CD4-positive, alpha-beta T cell treated with Interleukin-4 for 1 hour (primary cell): ENCODE measurements around the gene AP4B1.

Source experiments
- DNase-seq, 2 donors: peaks; one replicate each; pipeline ENCODE4 v3.0.0-alpha.2; 2020 to 2022

The AP4B1 gene

DNA sequence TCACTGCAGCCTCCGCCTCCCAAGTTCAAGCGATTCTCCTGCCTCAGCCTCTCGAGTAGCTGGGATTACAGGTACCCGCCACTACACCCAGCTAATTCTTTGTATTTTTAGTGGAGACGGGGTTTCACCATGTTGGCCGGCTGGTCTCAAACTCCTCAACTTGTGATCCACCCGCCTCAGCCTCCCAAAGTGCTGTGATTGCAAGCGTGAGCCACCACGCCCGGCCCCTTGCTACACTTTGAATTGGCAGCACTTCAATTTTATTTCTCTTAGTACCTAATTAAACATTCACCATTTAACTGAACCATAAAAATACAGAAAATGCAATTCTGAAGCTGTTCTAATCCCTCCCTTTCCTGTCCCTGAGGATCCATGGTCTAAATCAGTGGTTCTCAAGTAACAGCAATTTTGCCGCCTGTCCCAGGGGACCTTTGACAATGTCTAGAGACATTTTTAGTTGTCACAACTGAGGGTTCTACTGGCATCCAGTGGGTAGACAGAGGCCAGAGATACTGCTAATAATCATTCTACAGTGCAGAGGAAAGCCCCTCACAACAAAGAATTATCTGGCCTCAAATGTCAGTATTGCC is 12.9 kb downstream of the AP4B1 start:
- DNase-seq: no peak

DNA sequence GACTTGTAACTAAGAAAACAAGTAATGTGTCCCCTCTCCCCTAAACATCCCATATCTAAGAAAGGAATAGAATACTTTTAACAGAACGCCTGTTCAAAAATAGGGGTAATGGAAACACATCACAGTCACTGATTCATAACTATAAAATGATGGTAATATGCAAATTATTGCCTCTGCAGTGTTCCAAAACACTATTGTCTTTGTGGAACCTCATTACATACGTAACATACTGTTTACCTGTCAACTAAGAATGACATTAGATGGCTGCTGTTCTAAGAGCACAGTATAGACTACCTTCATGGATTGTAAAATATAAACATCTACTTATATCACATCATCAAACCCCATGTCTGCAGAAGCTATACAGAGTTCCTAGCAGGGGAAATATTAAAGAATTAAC is 13.8 kb downstream of the AP4B1 start:
- DNase-seq: no peak

DNA sequence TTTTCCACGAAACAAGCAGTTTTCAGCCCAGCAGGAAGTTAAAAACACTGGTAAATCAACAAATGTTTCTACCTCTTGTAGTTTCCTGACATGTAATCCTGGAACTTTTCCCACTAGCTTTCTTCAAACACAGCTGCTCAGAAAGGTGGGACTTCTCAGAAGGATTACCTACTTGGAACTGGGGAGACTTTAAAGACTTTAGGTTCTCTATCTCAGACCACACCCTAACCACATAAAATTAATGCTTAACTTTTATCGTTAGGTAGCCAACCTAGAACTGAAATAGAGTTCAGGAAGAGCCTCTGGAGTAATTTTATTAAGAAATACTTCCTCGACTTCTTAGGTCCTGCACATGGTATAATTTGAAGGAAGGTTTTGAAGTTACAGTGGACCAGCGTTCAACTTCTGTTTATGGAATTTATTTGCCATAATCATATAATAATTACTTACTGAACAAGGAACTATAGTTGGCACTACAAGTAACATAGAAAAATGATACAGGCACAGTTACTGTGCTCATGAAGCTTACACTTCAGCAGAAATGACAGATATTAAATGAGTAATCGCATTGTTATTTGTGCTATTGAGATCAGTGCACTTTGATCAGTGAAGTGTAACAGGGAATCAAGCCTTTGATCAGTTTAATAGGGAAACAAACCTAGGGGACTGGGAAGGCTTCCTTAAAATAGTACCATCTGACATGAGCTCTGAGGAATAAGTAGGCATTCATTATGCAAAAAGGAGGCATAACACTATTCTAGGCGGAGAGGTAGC is 17.0 kb downstream of the AP4B1 start, which contains the start of gene BCL2L15:
Gene BCL2L15 (minus strand): TSS at position 180 of the 774 bp plus-strand sequence. CDS start 206 bp downstream, outside the sequence.
- no peak for DNase-seq

DNA sequence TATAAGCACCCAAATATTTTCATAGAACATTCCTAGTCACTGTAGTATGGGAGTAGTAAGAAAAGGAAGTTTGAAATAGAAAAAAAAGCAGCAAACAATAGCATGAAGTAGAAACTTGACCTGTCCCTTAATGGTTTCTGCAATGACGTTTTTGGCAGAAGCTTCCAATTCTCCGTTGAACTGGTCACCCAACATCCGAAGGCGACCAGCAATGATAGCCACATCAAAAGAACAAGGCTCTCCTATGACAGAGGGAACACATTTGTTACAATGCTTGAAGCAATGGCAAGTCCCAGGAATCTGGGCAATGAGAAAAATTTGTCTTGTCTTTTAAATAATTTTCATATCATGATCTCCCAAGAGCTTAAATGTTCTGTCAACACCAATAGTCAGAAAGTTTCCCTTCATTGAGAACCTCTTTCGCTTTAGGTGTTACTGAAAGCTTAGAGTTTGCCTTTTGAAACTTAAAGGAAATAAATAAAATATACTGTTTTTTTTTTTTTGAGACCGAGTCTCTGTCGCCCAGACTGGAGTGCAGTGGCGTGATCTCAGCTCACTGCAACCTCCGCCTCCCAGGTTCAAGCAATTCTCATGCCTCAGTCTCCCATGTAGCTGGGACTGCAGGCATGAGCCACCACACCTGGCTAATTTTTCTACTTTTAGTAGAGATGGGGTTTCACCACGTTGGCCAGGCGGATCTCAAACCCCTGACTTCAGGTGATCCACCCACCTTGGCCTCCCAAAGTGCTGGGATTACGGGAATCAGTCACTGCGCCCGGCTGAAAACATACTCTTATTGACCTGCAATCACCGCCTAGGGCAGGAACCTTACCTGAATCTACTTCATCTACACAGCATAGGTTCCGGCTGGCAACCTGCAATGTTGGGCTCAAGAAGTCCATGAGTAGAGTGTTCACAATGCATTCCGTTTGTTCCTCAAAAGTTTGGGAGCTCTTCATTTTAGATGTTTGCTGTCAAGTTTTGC is 17.9 kb downstream of the AP4B1 start:
- DNase-seq: no peak

DNA sequence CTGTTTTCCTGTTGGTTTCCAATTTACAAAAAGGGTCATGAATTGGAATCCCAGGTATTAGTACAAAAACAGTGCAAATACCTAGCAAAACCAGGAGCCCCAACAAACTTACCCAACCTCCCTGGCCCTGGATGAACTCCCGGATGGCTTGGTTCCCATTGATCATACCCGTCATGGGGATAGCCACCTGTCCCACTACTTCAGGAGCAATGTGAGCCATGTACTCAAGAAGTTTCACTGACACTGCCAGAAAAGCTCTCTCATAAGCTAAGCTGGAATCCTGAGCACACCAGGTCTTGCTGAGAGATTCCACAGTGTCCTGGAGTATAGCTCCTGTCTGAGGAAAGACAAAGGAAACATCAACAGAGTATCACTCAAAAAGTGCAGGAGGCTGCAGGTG is 22.9 kb downstream of the AP4B1 start:
- DNase-seq: no peak

DNA sequence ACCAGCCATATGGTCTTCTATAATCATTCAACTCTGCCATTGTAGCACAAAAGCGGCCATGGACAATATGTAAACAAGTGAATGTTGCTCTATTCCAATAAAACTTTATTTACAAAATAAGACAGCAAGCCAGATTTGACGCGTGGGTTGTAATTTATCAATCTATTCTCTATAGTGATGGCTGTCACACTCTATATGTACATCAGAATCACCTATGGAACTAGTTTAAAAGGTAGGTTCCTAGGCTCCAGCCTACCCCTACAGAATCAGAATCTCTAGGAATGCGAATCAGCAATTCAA is 24.9 kb downstream of the AP4B1 start:
- no peak for DNase-seq

DNA sequence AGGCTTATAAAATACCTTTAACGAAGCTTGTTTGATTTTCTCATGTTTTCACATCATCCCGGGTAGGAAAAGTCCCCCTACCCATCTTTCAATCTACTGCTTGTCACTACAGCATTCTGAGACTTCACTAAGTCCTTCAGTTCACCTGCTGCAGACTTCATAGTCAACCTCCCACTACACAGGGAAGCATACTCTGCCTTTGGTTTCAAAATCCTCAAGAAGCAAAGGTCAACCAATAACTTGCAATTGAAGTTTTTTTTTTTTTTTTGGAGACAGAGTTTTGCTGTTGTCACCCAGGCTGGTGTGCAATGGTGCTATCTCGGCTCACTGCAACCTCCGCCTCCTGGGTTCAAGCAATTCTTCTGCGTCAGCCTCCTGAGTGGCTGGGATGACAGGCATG is 28.4 kb downstream of the AP4B1 start:
- DNase-seq: no peak

DNA sequence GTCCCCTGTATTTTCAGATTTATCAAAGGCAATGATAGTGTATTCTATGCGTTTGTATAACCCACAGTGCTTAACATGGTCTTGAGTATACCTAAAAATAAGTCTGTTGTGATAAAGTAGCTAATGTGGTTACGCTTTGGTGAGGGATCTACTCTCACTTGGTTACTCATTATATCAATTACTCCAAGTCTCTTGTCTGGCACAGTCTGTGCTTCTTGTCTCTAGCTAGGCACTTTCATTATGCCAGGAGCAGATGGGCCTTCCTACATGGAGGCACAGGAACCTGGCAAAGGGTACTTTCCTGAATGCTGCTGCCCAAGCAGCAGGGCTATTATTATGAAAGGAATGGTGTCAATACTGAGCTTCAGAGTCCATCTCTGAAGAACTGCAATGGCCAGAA is 28.9 kb downstream of the AP4B1 start:
- no peak for DNase-seq

DNA sequence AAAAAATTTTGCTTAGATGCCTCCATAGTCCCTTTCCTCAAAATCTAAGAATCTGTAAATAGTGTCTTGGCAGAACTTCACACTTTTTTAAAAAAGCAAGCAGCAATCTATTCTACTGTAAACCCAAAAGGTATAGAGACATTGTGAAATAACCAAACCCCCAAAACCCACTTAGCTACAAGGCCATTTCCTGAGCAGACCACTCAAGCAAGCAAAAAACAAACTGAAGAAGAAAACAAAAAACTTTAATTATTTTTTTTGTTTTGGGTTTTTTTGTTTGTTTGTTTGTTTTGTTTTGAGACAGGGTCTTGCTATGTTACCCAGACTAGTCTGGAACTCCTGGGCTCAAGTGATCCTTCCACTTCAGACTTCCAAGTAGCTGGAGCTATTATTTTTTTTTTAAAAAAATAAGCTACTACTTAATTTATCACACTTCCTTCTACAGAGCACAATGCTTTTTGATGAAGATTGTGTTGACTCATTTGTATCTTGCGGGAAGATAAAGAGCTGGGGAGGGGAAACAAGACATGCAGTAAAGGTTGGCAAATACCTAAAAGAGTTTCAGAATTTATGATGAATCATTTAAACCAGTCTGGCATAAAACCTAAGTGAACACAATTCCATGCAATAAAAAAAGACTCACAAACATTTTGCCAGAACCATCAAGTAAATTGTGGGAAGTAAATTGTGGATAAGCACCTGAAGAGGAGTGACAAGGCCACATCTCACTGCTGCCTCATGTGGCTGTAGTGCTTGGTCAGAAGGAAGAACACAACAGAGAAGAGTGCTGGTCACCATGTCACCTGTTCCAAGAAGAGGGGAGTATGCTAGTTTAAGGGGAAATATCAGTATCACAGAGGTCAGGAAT is 30.4 kb downstream of the AP4B1 start:
- peak in 1 of 2 donors; percentile 50 for DNase-seq

DNA sequence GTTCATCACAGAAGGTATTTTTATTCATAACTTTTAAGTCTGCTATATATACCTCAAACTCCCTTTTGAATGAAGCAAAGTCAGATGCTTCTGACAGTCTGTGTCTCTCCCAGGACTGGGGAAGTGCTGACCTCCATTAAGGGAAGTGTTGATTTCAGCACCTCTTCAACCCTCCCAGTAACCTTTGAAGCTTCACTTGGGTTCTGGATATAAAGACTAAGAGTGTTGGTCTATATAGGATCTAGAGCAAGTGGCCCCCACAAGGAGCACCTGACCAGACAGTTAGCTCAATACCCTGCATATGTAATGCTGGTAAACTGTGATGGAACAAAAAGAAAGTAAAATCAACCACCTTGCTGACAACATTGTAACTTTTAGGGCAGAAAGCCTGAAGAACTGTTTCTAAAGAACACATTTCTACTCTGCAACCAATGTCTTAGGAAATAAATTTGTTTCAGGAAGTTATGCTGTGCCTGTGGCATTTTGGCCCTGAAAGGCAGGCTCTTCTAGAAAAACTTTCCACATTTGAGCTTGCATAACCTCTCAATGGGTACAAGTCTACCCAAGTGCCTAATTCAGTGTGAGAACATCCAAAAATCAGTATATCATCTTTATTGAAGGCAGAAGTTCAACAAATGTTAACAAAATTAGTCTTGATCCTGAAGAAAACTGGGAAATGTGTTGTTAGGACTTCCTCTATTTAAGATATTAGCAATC is 32.2 kb downstream of the AP4B1 start:
- DNase-seq: peak in 1 of 2 donors; percentile 56

DNA sequence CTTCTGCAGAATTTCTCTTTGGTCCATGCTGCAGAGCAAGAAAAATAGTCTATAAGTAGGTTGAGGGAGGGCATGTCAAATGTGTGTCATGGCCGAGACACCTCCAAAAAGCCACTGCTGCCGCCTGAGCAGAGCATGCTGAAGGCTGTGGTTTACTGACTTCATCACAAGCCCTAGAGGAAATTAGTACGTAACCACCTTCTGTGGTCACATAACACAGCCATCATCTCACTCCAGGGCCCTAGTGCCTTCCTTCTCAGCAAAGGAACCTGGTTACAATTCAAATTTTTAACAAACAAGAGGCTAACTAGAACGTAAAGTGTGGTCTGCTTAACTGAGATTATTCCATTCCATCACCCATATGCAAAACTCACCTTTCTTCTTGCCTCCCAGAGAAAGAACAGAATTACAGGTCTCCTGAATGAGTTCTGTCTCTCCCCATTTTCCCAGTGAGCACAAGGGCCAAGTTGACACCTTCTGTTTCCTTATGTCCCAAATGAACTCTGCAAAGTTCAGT is 32.9 kb downstream of the AP4B1 start, which contains the start of gene PTPN22:
Gene PTPN22 (minus strand): TSS at position 116 of the 517 bp plus-strand sequence.
- DNase-seq: peak; percentile 91 to 92

DNA sequence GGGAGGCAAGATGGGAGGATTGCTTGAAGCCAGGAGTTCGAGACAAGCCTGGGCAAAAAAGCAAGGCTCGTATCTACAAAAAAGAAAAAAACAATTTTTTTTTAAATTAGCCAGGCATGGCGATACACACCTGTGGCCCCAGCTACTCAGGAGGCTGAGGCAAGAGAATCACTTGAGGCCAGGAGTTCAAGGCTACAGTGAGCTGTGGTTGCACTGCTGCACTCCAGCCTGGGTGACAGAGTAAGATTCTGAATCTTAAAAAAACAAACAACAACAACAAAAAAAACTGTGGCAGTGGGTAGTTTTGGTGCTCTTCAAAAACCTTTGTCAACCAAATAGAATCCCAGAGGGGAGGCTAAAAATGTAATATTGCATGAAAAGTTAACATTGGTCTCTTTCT is 33.8 kb downstream of the AP4B1 start:
- peak in 1 of 2 donors; percentile 32 for DNase-seq

DNA sequence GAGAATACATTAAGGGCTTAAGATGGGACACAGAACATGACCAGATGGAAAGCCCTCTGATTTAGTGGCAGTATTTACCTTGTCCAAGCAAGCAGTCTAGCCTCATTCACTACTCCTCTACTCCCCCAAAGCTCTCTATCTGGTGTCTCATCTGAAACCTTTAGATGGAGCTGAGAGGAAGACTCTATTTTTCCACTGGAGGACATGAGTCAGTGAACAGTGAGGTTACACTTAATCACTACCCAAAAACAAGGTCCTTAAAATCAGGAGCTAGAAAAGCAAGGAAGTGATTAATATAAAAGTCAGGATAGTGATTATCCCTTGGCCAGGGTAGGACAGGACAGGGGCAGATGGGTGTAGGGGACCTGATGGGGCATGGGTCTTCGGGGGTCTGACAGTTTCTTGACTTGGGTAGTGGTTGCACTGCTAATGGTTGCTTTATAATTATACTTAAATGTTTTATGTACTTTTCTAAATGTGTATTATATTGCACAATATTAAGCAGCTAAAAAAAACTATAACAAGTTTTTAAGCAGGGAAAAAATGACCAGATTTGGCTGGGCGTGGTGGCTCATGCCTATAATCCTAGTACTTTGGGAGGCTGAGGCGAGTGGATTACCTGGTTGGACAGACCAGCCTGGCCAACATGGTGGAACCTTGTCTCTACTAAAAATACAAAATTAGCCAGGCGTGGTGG is 36.1 kb downstream of the AP4B1 start:
- DNase-seq: no peak

DNA sequence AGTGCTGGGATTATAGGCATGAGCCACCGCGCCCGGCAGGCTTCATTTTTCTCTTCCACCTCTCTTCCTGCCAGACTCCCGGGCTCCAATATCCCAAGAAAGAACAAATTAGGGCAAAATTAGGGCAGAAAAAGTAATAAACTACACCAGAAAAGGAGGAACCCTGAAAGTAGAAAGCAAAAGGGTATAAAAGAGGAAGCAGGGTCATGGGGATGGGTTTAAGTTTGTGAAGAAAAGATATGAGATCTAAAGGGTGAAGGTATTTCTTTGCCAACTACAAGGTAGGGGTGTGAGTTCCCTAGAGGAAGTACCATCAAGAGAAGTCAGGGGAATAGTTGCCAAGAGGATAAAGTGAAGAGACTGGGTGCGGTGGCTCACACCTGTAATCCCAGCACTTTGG is 43.0 kb downstream of the AP4B1 start:
- DNase-seq: no peak

DNA sequence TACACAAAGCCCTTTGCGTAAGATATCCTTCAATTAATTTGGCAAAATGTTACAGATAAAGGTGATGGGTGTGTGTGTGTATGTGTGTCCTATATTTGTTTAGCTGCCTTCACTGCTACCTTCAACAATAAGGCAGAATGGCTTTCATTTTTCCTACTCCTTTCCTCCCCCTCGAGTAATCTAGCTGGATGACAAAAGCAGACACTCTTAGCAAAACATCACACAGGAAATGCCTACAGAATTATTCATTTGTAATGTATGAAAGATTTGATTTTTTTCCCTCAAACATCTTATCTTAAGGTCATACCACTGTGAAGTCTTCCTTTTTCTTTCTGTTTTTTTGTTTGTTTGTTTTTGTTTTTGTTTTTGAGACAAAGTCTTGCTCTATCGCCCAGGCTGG is 43.7 kb downstream of the AP4B1 start:
- DNase-seq: no peak

DNA sequence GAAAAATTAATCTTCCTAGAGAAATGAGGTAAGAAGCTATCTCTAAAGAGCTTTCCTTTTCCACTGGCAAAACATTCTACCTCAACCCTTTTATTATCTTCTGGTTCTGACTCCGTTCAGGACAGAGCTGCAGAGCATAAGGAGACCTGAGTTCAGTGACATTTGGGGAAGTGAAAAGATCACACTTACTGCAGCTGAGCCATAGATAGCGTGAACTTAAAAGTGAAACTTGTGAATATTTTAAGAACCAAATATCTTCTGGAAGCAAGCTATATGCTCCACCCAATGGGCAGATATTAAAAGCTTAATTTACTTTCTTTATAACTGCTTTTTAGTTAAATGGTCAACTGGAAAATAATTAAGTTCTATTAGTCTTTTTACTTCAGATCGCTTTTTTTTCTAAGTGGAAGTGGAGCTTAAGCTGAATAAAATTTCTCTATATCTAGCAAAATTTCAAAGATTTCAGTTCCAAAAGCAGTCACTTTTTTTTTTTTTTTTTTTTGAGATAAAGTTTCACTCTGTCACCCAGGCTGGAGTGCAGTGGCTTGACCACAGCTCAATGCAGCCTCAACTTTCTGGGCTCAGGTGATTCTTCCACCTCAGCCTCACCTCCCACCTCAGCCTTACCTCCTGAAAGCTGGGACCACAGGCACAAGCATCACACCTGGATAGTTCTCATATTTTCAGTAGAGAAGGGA is 45.0 kb downstream of the AP4B1 start:
- no peak for DNase-seq

DNA sequence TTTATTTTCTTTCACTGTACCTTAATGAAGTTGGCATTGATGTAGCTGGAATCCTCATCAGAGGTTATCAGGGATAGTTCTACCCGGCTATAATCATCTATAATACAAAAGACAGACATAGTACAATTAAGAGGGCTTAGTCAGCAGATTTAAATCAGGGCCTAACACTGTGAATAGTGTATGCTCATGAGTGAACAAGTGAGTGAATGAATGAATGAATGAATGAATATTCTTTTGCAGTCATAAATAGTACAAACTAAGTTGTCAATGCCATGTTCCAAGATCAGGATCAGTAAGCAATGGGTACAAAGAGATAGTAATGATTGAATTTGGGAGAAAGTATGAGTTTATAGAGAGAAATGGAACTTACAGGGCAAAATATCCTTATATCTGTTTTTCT is 45.6 kb downstream of the AP4B1 start:
- DNase-seq: no peak

DNA sequence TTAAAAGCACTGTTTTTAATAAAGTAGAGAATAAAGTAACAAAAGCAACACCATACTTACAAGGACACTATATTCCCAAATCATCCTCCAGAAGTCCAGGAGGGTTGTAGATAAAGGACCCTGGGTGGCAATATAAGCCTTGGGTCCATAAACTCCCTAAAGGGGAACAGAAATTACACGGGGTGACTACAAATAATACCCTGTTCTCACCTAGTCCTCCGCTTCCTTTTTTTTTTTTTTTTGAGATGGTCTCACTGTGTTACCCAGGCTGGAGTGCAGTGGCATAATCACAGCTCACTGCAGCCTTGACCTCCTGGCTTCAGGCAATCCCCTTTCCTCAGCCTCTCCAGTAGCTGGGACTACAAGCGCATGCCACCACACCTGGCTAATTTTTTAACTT is 46.2 kb downstream of the AP4B1 start:
- DNase-seq: no peak

DNA sequence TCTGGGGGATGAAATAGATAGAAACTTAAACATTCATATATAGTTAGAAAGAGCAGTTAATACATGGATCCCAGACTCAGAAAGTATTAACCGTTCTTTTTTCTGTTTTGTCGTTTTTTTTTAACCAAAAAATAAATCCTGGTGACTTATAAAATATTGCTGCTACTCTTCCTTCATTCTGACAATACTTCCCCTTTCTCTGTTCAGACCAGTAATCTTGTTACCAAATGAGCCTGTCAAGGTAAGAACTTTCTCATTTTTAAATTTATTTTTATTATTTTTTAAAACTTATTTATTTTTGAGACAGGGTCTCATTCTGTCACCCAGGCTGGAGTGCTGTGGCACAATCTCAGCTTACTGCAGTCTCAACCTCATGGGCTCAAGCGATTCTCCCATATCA is 46.8 kb downstream of the AP4B1 start:
- DNase-seq: no peak

DNA sequence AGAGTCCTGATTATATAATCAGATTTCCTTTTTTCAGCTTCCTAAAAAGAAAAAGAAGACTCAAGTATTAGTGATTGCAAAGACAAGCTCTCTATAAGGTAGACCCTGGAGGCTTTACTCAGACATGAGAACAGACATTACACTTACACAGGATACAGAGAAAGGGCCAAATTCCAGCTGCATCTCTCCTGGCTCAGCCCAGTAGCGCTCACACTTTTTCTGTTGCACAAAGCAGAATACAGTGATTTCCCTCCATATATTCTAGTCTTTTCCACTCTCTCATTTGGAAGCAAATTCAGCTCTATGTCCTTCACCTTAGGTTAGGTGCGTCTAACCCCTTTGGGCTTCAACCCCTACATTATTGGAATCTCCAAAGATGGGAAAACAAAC is 48.2 kb downstream of the AP4B1 start:
- DNase-seq: no peak
